Immature natural killer cell (primary cell): ENCODE results near the gene EIF1AD. TPM values are rescaled to one million over a fixed set of nuclear protein-coding genes. Genes with fewer than 3 reads are reported as not detected.
A peak's percentile ranks its signal among the peaks of the same experiment; 100 is the strongest.

Experiments
- DNase-seq, 3 donors: peaks; one replicate each; pipeline ENCODE4 v3.0.0; 2022; ENCODE audit warnings: mixed read lengths in 1 of 3
- H3K27ac Mint-ChIP-seq, 6 donors: one replicate each; pipeline ENCODE4 v1.8.0; 2020; ENCODE audit warnings: mixed read lengths in 6 of 6, mild to moderate bottlenecking in 5 of 6, inconsistent platforms in 4 of 6, moderate library complexity in 3 of 6
- H3K27me3 Mint-ChIP-seq, 3 donors: one replicate each; pipeline ENCODE4 v1.8.0; 2020 to 2021; ENCODE audit warnings: low read depth in 3 of 3, mild to moderate bottlenecking in 3 of 3, mixed read lengths in 3 of 3, moderate library complexity in 3 of 3, inconsistent platforms in 1 of 3
- H3K36me3 Mint-ChIP-seq, 3 donors: one replicate each; pipeline ENCODE4 v1.8.0; 2020; ENCODE audit warnings: mixed read lengths in 3 of 3, inconsistent platforms in 2 of 3, mild to moderate bottlenecking in 2 of 3
- H3K4me1 Mint-ChIP-seq, 2 donors: one replicate each; pipeline ENCODE4 v1.8.0; 2020; ENCODE audit warnings: inconsistent platforms in 2 of 2, mild to moderate bottlenecking in 2 of 2, mixed read lengths in 2 of 2, moderate library complexity in 1 of 2
- H3K4me3 Mint-ChIP-seq, 5 donors: one replicate each; pipeline ENCODE4 v1.8.0; 2020; ENCODE audit warnings: mild to moderate bottlenecking in 5 of 5, mixed read lengths in 5 of 5, inconsistent platforms in 3 of 5, moderate library complexity in 3 of 5
- H3K9me3 Mint-ChIP-seq, 6 donors: one replicate each; pipeline ENCODE4 v1.8.0; 2020; ENCODE audit warnings: mild to moderate bottlenecking in 6 of 6, mixed read lengths in 6 of 6, inconsistent platforms in 4 of 6, moderate library complexity in 3 of 6
- polyA plus RNA-seq, 3 donors: library from polyadenylated mRNA; unstranded; fragments of 300-500 nt; fragmentation: Illumina TruSeq; gene quantifications; one replicate each; pipeline ENCODE4 v1.2.3, GENCODE V29; 2021

EIF1AD gene, protein sequence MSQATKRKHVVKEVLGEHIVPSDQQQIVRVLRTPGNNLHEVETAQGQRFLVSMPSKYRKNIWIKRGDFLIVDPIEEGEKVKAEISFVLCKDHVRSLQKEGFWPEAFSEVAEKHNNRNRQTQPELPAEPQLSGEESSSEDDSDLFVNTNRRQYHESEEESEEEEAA
- polyA plus RNA-seq, result 10 to 100 TPM; 14.0 to 26.0 (median 21.0) TPM

DNA sequence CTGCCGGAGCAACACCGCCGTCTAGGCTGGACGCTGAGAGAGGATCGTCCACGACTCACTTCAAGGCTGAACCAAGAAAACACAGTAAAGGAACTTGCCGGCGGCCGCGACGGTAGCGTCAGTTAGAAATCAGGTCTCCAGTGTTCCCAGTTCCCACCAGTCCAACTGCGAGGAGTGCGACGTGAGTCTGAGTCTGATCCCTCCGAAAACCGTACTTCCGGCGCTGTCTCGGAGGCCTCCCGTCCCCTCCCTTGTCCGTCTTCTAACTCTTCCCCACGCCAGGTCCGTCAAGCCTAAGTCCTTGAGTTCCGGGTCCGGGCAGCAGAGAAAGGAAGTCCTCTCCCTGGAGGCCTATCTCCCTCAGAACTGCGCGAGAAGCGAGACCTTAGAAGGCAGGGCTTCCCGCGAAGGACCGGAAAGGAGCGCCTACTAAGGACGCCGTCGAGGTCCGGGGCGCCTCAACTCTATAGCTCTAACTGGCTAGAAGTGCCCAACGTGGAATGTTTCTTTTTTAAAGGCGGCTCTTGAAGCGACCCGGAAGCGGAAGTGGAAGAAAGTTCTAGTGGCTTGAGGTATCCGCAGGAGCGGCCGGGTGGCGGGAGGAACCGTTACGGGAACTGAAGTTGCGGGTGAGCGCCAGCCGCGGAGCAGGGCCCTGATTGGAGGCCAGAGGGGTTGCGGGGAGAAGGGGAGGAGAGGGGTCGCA lies at the start of gene EIF1AD, which contains the start of gene BANF1:
Gene EIF1AD, minus strand, starts transcription at position 216 of the 706 bp plus-strand sequence. CDS start 1,768 bp downstream, outside the sequence.
Gene BANF1, plus strand, starts transcription at position 562 of the 706 bp plus-strand sequence. CDS start 748 bp downstream, outside the sequence.
- Mint-ChIP-seq H3K4me3 (peak within 1 kb of the TSS; percentile 92 to 100 (median 99)), H3K4me1 (peaks cover 45 to 55% of the 10 kb centered on the region in 2 donors), H3K27me3 (peaks cover 8 to 13% (median 9%) of the 10 kb centered on the region in 3 donors), H3K36me3 (peaks cover 7 to 30% (median 20%) of the 10 kb centered on the region in 3 donors), H3K27ac (peak within 1 kb of the TSS; percentile 96 to 99 (median 98)), H3K9me3 (no peaks in the 10 kb centered on the region)
- peak; percentile 95 for DNase-seq

DNA sequence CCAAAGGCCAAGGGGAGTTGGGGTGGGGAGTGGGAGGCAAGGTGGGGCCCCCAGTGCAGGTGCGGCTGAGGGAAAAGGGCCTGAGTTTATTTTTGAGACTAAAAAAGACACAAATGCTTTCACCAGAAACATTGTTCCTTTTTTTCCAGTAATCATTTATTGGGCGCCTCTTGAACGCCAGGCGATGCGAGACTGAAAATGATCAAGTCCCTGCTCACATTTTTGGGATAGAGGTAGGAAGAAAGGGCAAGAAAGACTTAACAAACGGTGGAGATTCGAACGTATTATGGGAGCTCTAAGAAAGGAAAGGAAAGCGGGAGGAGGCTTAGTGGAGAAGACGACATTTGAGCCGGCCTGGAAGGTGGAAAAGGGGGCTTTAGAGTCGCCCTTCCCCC lies 49.4 kb upstream of the EIF1AD start:
- Mint-ChIP-seq H3K27ac (peak overlapping the region; percentile 90 to 97 (median 96)), H3K9me3 (no peaks in the 10 kb centered on the region), H3K27me3 (peaks cover 0 to 13% (median 12%) of the 10 kb centered on the region in 3 donors), H3K4me3 (peak overlapping the region; percentile 88 to 100 (median 99)), H3K36me3 (peaks cover 8 to 24% (median 12%) of the 10 kb centered on the region in 3 donors), H3K4me1 (peaks cover 29 to 37% of the 10 kb centered on the region in 2 donors)
- DNase-seq, result no peak

DNA sequence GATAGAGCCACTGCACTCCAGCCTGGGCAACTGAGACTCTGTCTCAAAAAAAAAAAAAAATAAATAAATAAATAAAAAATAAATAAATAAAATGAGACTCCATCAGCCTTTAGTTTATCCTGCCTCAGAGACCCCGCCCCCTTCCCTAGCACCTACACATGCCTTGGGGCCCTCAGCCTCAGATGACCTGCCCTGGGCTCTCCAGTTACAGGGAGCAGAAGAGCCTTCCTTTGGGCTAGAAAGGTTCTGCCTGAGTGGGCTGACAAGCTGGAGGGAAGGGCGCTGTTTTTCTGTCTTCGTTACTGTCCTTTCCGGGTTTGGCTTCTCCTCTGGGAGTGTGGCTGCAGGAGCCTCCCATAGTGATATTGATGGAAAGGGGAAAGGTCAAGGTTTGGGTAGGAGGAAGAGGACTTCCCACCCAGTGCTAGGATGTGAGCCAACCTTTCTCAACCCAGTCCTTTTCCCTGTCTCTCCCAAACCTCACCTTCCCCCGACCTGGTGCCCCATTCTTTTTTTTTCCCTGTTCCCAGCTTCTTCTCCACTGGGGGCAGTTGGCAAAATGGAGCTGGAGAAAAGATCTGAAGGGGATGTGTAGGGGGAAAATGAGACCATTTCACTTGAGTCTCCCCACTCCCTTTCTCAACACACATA lies 48.7 kb upstream of the EIF1AD start:
- H3K27me3 Mint-ChIP-seq, result peaks cover 0 to 14% (median 13%) of the 10 kb centered on the region in 3 donors
- H3K36me3 Mint-ChIP-seq, result peaks cover 8 to 20% (median 12%) of the 10 kb centered on the region in 3 donors
- no peaks in the 10 kb centered on the region for H3K9me3 Mint-ChIP-seq
- peak overlapping the region; percentile 88 to 100 (median 99) for H3K4me3 Mint-ChIP-seq
- peaks cover 29 to 40% of the 10 kb centered on the region in 2 donors for H3K4me1 Mint-ChIP-seq
- no peak for DNase-seq
- H3K27ac Mint-ChIP-seq, result peak overlapping the region in 4 of 6 donors; percentile 72 to 97 (median 96)

DNA sequence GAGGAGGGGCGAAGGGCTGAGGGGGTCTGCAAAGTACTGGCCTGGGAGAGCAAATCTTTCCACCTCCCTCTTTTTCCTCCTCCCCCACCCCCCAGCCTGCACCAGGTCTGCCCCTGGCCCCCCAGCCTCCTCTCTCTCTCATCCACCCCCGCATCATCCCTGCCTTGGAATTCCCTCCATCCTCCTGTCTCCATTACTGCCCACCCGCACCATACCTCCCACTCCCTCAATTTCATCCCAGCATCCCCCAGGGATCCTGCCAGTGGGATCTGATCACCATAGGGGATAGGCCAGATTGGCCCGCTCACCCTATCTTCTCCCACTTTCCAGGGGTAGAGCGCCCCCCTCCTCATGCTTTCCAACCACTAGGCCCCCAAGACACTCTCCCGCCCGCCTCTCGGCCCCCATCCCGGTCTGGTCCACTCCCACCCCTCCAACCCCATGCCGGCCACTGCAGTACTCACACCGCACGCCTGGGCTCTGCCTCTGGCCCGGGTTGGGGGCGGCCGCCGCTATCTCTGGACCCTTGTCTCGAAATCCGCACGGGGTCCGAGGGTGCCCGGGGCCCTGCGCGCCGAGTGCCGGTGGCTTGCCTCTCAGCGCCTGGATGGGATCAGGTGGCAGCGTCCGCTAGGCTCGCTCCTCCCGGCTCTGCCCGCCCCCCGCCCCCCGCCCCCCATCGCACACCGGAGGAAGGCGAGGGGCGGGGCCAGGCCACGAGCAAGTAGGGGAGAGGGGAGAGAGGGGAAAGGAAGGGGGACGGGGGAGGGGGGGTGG lies 46.8 kb upstream of the EIF1AD start, which contains the start of gene GAL3ST3:
Gene GAL3ST3, minus strand, starts transcription at position 615 of the 777 bp plus-strand sequence. CDS start 3,746 bp downstream, outside the sequence.
- peaks cover 0 to 15% (median 14%) of the 10 kb centered on the region in 3 donors for H3K27me3 Mint-ChIP-seq
- H3K4me3 Mint-ChIP-seq, result no peak within 1 kb of the TSS
- no peak for DNase-seq
- H3K36me3 Mint-ChIP-seq, result peaks cover 0 to 9% (median 3%) of the 10 kb centered on the region in 3 donors
- no peak within 1 kb of the TSS for H3K27ac Mint-ChIP-seq
- no peaks in the 10 kb centered on the region for H3K9me3 Mint-ChIP-seq
- peaks cover 36 to 43% of the 10 kb centered on the region in 2 donors for H3K4me1 Mint-ChIP-seq

DNA sequence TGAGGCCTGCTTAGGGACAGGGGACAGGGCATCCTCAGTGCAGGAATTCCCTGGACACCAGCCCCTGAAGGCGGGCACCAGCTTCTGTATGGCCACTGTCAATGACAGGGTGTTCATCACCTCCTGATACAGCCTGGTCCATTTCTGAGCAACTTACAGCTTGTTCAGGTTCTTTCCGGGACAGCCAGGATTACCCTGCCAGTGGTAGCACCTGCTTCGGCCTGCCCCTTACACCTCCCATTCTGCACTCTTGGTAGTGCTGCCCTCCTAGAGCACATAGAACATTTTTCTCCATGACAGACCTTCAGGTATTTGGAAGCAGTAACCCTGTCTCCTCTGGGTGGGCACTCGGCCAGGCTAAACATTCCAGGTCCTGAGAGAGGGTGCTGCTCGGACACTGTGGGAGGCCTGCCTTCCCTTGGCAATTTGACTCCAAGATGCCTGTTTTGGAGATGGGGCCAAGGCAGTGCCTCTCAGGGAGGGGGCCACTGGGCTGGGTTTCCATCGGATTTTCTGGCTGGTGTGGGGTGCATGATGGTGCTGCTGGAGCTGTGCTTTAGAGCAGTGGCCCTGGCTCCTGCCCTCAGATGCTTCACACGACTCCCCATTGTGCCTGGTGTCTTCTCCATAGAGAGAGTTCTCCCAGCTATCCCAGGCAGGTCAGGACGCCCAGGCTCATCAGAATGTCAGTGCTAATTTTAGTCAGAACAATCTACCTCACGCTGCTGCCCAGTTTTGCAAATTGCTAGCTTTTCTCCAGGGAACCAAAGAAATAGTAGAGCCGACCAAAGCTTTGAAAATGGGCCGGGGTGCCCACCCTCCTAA lies 45.8 kb upstream of the EIF1AD start:
- H3K4me1 Mint-ChIP-seq, result peaks cover 27 to 35% of the 10 kb centered on the region in 2 donors
- H3K27ac Mint-ChIP-seq, result no peak overlapping the region
- H3K9me3 Mint-ChIP-seq, result no peaks in the 10 kb centered on the region
- H3K27me3 Mint-ChIP-seq, result peaks cover 0 to 14% (median 14%) of the 10 kb centered on the region in 3 donors
- peaks cover 0 to 5% (median 3%) of the 10 kb centered on the region in 3 donors for H3K36me3 Mint-ChIP-seq
- H3K4me3 Mint-ChIP-seq, result no peak overlapping the region
- DNase-seq, result no peak

DNA sequence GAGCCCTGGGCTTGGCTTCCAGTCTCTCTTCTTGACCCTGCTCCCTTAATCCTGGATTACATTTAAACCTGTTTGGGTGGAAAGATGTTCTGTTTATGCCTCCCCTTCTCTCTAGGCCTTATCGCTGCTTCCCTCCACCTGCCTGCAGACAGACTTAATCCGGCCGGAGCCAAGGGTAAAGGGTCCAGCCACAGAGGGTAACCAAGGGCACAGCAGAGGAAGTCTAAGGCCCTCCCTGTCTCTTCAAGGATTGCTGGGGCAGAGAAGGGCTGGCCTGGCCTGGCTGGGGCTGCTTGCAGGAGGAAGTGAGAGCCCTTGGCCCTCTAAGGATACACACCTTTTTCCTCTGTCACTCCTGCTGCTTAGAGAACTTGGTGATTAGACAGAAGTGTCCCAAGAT lies 44.9 kb upstream of the EIF1AD start:
- Mint-ChIP-seq H3K36me3 (no peaks in the 10 kb centered on the region), H3K4me3 (no peak overlapping the region), H3K27me3 (peaks cover 0 to 11% (median 10%) of the 10 kb centered on the region in 3 donors), H3K4me1 (peaks cover 21 to 27% of the 10 kb centered on the region in 2 donors), H3K27ac (no peak overlapping the region), H3K9me3 (no peaks in the 10 kb centered on the region)
- no peak for DNase-seq

DNA sequence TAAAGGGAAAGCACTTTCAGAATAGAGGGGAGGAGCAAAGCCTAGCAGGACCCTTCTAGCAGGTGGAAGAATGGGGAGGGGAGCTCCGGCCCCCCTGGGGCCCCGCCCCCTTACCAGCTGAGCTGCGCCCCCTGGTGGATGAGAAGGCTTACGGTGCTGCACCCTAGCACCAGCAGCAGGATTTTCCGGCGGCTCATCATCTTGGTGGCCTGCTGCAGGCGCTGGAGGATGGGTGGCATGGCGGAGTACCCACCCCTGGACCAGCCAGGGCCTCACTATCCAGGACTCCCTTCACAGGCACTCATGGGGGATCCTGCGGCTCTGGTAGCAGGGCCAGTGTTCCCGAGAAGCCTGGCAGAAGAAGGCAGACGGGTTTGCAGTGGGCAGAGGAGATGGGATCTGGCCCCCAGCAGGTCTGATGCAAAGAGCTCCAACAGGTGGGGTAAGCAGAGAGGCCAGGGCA lies 43.3 kb upstream of the EIF1AD start:
- H3K4me3 Mint-ChIP-seq, result peak overlapping the region; percentile 22 to 74 (median 50)
- DNase-seq, result peak; percentile 81 to 84 (median 81)

DNA sequence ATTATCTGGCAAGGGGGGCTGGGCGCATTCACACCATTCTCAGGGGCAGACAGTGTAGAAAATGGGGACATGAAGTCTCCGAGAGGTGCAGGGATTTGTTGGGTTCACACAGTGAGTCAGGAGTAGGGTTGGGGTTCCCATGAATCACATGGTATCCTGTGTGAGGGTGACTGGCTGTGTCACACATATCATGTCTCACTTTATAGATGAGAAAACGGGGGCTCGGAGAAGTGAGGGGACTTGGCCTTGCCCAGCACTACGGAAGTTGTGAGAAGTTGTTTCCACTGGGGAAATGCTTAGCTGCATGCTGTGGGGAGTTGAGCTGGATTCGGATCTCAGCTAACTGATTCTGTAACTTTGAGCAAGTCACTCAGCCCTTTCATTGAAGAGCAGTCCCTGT lies 42.8 kb upstream of the EIF1AD start:
- H3K36me3 Mint-ChIP-seq, result no peaks in the 10 kb centered on the region
- peak overlapping the region; percentile 46 to 89 (median 81) for H3K27ac Mint-ChIP-seq
- peaks cover 0 to 11% (median 9%) of the 10 kb centered on the region in 3 donors for H3K27me3 Mint-ChIP-seq
- H3K4me1 Mint-ChIP-seq, result peaks cover 14 to 18% of the 10 kb centered on the region in 2 donors
- H3K4me3 Mint-ChIP-seq, result peak overlapping the region; percentile 22 to 74 (median 50)
- no peaks in the 10 kb centered on the region for H3K9me3 Mint-ChIP-seq
- DNase-seq, result no peak

More for the DNA sequence above, 43.3 kb upstream of the EIF1AD start:
- no peaks in the 10 kb centered on the region for H3K36me3 Mint-ChIP-seq
- H3K4me1 Mint-ChIP-seq, result peaks cover 14 to 18% of the 10 kb centered on the region in 2 donors
- no peaks in the 10 kb centered on the region for H3K9me3 Mint-ChIP-seq
- peak overlapping the region; percentile 46 to 89 (median 81) for H3K27ac Mint-ChIP-seq
- peaks cover 0 to 11% (median 10%) of the 10 kb centered on the region in 3 donors for H3K27me3 Mint-ChIP-seq

DNA sequence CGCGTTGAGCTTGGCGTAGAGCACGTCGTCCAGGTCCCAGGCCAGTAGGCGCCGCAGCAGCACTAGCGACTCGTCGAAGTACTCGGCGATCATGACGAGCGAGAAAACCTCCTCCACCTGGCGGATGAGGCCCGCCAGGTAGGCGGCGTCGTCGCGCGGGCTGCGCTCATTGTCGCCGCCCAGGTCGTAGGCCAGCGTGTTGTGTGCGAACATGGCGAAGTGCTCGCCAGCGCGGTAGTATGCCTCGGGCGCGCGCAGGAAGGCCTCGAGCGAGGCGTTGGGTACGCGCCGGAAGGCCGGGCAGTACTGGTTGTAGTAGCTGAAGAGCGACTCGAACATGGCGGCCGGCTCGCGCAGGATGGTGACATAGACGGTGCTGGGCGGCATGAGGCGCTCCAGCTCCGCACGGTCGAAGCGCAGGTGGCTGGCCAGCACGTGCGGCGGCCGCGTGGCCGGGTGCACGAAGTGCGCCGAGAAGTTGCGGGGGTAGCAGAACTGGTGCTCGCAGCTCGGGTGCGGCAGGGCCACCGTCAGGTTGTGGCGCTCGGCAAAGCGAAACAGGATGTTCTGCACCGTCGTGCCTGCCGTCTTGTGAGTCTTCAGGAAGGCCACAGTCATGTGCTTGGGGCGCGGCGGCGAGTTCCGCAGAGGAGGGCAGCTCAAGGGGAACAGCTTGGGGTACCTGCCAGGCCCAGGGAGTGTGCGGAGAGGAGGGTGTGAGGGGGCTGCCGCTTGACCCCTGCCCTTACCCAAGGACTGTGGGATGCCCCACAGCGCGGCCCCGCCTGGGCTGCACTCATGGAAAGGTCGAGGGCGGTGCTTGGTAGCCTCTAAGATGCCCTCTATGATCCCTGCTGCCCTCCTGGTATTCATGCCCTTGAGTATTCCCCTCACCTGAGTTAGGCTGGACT lies 41.3 kb upstream of the EIF1AD start:
- Mint-ChIP-seq H3K27me3 (peaks cover 0 to 9% (median 4%) of the 10 kb centered on the region in 3 donors), H3K27ac (no peak overlapping the region), H3K4me3 (no peak overlapping the region), H3K36me3 (no peaks in the 10 kb centered on the region), H3K4me1 (peaks cover 12 to 18% of the 10 kb centered on the region in 2 donors), H3K9me3 (no peaks in the 10 kb centered on the region)
- DNase-seq, result no peak

DNA sequence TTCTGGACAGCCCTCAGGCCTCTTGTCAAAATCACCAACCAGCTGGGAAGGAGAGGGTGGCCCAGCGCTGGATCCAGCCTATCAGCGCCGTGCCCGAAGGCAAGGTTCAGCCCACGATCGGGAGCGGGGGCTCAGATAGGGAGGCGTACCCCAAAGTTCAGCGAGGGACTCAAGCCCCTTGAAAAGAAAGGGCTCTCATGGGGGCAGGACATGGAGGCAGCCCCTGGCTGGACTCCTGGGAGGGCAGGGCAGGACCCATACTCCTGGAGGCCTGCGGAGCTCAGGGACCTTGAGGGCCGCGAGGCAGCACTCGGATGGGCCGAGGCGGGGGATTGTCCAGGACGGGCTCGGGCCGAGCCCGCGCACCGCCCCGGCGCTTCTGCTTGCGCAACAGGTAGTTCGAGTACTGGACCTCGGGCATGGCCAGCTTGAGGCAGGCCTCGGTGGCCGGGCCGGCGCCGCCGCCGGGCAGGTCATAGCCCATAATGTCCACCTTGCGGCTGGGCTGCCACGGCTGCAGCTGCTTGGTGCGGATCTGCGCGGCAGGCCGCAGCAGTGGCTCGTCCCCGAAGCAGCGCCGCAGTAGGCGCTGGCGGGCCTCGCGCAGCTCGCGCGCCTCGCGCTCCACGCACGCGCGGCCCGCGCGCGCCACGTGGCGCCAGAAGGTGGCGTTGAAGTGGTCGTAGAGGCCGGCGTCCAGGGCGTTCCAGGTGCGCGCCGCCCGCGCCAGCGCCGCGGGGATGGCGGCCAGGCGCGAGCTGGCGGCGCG lies 40.5 kb upstream of the EIF1AD start:
- H3K9me3 Mint-ChIP-seq, result no peaks in the 10 kb centered on the region
- H3K27ac Mint-ChIP-seq, result no peak overlapping the region
- DNase-seq, result no peak
- peaks cover 12 to 18% of the 10 kb centered on the region in 2 donors for H3K4me1 Mint-ChIP-seq
- no peaks in the 10 kb centered on the region for H3K36me3 Mint-ChIP-seq
- H3K4me3 Mint-ChIP-seq, result no peak overlapping the region
- H3K27me3 Mint-ChIP-seq, result peaks cover 0 to 6% (median 5%) of the 10 kb centered on the region in 3 donors

DNA sequence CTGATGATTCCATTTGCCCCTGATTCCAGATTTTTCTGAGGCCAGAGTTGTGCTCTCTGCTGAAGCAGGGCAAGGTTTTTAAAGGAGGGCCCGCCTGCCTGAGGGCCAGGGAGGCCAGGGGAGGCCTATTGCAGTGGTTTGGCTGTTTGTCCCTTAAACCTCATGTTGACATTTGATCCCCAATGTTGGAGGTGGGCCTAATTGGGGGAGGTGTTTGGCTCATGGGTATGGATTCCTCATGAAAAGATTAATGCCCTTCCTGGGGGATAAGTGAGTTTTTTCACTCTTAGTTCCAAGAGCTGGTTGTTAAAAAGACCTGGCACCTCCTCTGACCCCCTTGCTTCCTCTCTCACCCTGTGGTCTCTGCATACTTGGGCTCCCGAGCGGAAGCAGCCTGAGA lies 37.8 kb upstream of the EIF1AD start:
- H3K36me3 Mint-ChIP-seq, result no peaks in the 10 kb centered on the region
- H3K27me3 Mint-ChIP-seq, result peaks cover 2 to 6% (median 5%) of the 10 kb centered on the region in 3 donors
- H3K9me3 Mint-ChIP-seq, result no peaks in the 10 kb centered on the region
- H3K4me1 Mint-ChIP-seq, result peaks cover 3 to 6% of the 10 kb centered on the region in 2 donors
- DNase-seq, result no peak
- no peak overlapping the region for H3K4me3 Mint-ChIP-seq
- H3K27ac Mint-ChIP-seq, result no peak overlapping the region
